Brain microvascular endothelial cell (primary cell): ENCODE measurements around the gene IQSEC1.

Experiments used
- DNase-seq: peaks from one replicate; pipeline ENCODE4 v3.0.0-alpha.2; 2020
- H3K27ac ChIP-seq: fragments of 250-450 bp; sonication (Bioruptor Pico); 2 replicates; pipeline ENCODE4 v1.5.1; 2020; ENCODE audit warnings: mild to moderate bottlenecking, moderate library complexity
- H3K27me3 ChIP-seq: fragments of 250-450 bp; sonication (Bioruptor Pico); replicated peaks from 2 replicates; pipeline ENCODE4 v1.5.1; 2020; ENCODE audit warnings: mild to moderate bottlenecking
- H3K36me3 ChIP-seq: fragments of 250-450 bp; sonication (Bioruptor Pico); replicated peaks from 2 replicates; pipeline ENCODE4 v1.5.1; 2020; ENCODE audit warnings: mild to moderate bottlenecking
- H3K4me3 ChIP-seq: 2 replicates; pipeline ENCODE4 v1.5.1; 2011; ENCODE audit warnings: low read depth, mild to moderate bottlenecking, control low read depth, low read length, moderate library complexity
- CTCF ChIP-seq: IDR thresholded peaks from 2 replicates; pipeline ENCODE4 v1.5.1; 2011; ENCODE audit warnings: low read depth, mild to moderate bottlenecking, moderate library complexity, low read length, control low read depth, inconsistent platforms; ENCODE audit errors: missing control alignments
- in situ Hi-C: cut with HindIII; loops from 2 replicates; pipeline ENCODE4 v1.10.0; 2017; ENCODE audit warnings: low sequenced_read_pairs, low pct_ligation_motif_present

IQSEC1 gene

GRCh38 chr3:13119471-13120220 lies 46.4 kb upstream of the IQSEC1 start:
- in situ Hi-C loops: no loop called here
- no peak overlapping the region for H3K27ac ChIP-seq
- no peak overlapping the region for H3K4me3 ChIP-seq
- no peak for TF ChIP-seq CTCF
- DNase-seq: no peak
- H3K27me3 ChIP-seq: no peaks in the 10 kb centered on the region
- H3K36me3 ChIP-seq: no peaks in the 10 kb centered on the region

- TF ChIP-seq CTCF: no peak
These were observed 43.2 kb upstream of the IQSEC1 start for GRCh38 chr3:13116426-13116825.

GRCh38 chr3:13115991-13116390 lies 42.8 kb upstream of the IQSEC1 start:
- Histone ChIP-seq H3K4me3 (no peak overlapping the region), H3K36me3 (no peaks in the 10 kb centered on the region), H3K27me3 (no peaks in the 10 kb centered on the region), H3K27ac (no peak overlapping the region)
- TF ChIP-seq CTCF: no peak
- no peak for DNase-seq
- in situ Hi-C loops: no loop called here

More at GRCh38 chr3:13116426-13116825, 43.2 kb upstream of the IQSEC1 start:
- no peaks in the 10 kb centered on the region for H3K36me3 ChIP-seq
- in situ Hi-C loops: no loop called here
- no peak for DNase-seq
- H3K4me3 ChIP-seq: no peak overlapping the region
- no peak overlapping the region for H3K27ac ChIP-seq
- no peaks in the 10 kb centered on the region for H3K27me3 ChIP-seq

GRCh38 chr3:13115576-13115910 lies 42.3 kb upstream of the IQSEC1 start:
- DNase-seq: no peak
- Histone ChIP-seq H3K27me3 (no peaks in the 10 kb centered on the region), H3K4me3 (no peak overlapping the region), H3K36me3 (no peaks in the 10 kb centered on the region), H3K27ac (no peak overlapping the region)
- in situ Hi-C loops: no loop called here
- TF ChIP-seq CTCF: no peak

GRCh38 chr3:13114811-13115575 lies 41.8 kb upstream of the IQSEC1 start:
- Histone ChIP-seq H3K27ac (no peak overlapping the region), H3K27me3 (no peaks in the 10 kb centered on the region), H3K36me3 (no peaks in the 10 kb centered on the region), H3K4me3 (no peak overlapping the region)
- in situ Hi-C loops: no loop called here
- no peak for DNase-seq
- TF ChIP-seq CTCF: no peak
